H1 (cell line): ENCODE measurements around the gene MAP3K10. TPM values are rescaled to one million over a fixed set of nuclear protein-coding genes. Genes with fewer than 3 reads are reported as not detected.

Experiments
- CTCF ChIA-PET: fragments of 300-600 bp; sonication (Branson Sonifier 250); formaldehyde crosslinking; loops from one replicate; lab custom pipeline; 2021; ENCODE audit not compliant: partially characterized antibody; lab: Charles Lee
- POLR2A ChIA-PET: fragments of 300-600 bp; sonication (Branson Sonifier 250); formaldehyde crosslinking; loops from one replicate; lab custom pipeline; 2021; ENCODE audit warnings: inconsistent platforms; ENCODE audit not compliant: partially characterized antibody; lab: Charles Lee
- DNase-seq, 2 experiments: peaks; one replicate each; pipeline versions ENCODE4 v3.0.0 to v3.0.0-alpha.2; 2010 to 2022; ENCODE audit warnings: low spot score in 2 of 2, low read depth in 1 of 2, mixed read lengths in 1 of 2
- FAIRE-seq: peaks from 2 replicates; lab custom pipeline; 2011; peaks lifted over from hg19 to GRCh38; lab: Jason Lieb, UNC
- H2AFZ ChIP-seq: 2 replicates; pipeline ENCODE4 v1.8.1; 2012; ENCODE audit warnings: low read length, inconsistent platforms
- H2AK5ac ChIP-seq: 2 replicates; pipeline ENCODE4 v1.6.1; 2013; ENCODE audit warnings: low read depth, low read length
- H2BK120ac ChIP-seq: replicated peaks from 2 replicates; pipeline ENCODE3; 2013; ENCODE audit warnings: low read depth, low read length, inconsistent platforms
- H2BK12ac ChIP-seq: 2 replicates; pipeline ENCODE4 v1.6.1; 2013; ENCODE audit warnings: low read depth, low read length
- H2BK15ac ChIP-seq: 2 replicates; pipeline ENCODE4 v1.6.1; 2013; ENCODE audit warnings: low read length
- H2BK20ac ChIP-seq: 2 replicates; pipeline ENCODE4 v1.6.1; 2013; ENCODE audit warnings: low read length
- H2BK5ac ChIP-seq: 2 replicates; pipeline ENCODE4 v1.6.1; 2013; ENCODE audit warnings: low read depth, low read length
- H3K14ac ChIP-seq: 2 replicates; pipeline ENCODE4 v1.6.1; 2013; ENCODE audit warnings: inconsistent platforms; ENCODE audit not compliant: insufficient read length
- H3K18ac ChIP-seq: 2 replicates; pipeline ENCODE4 v1.6.1; 2013; ENCODE audit warnings: low read length; ENCODE audit errors: extremely low read depth
- H3K23ac ChIP-seq: 2 replicates; pipeline ENCODE4 v1.6.1; 2013; ENCODE audit warnings: inconsistent platforms; ENCODE audit not compliant: insufficient read length
- H3K23me2 ChIP-seq: 2 replicates; pipeline ENCODE4 v1.6.1; 2013; ENCODE audit warnings: low read depth, low read length
- H3K27ac ChIP-seq: 2 replicates; pipeline ENCODE4 v1.6.1; 2011; ENCODE audit warnings: low read depth, low read length, inconsistent platforms
- H3K27me3 ChIP-seq, 4 experiments: replicated peaks in 1 of 4; 1 replicate in 1 of 4; 2 replicates in 3 of 4; pipeline versions ENCODE4 v1.6.1 to v1.8.1; 2011 to 2013; ENCODE audit warnings: low read length in 3 of 4, mild to moderate bottlenecking in 3 of 4, inconsistent platforms in 2 of 4, mixed read lengths in 2 of 4, moderate library complexity in 1 of 4; ENCODE audit not compliant: control insufficient read depth in 3 of 4, insufficient read depth in 3 of 4; ENCODE audit errors: extremely low read depth in 1 of 4
- H3K36me3 ChIP-seq, 4 experiments: 2 replicates each; pipeline versions ENCODE4 v1.6.1 to v1.8.1; 2011 to 2013; ENCODE audit warnings: mild to moderate bottlenecking in 4 of 4, low read length in 3 of 4, moderate library complexity in 2 of 4, control low read depth in 1 of 4, inconsistent platforms in 1 of 4; ENCODE audit not compliant: insufficient read depth in 4 of 4, control insufficient read depth in 2 of 4
- H3K4ac ChIP-seq: replicated peaks from 2 replicates; pipeline ENCODE3; 2013; ENCODE audit warnings: low read length, low read depth, mixed read lengths, inconsistent platforms; ENCODE audit not compliant: insufficient read length
- H3K4me1 ChIP-seq, 4 experiments: replicated peaks in 1 of 4; 1 replicate in 1 of 4; 2 replicates in 3 of 4; pipeline versions ENCODE4 v1.6.1 to v1.8.1; 2011 to 2013; ENCODE audit warnings: low read length in 3 of 4, inconsistent platforms in 2 of 4, mixed read lengths in 1 of 4; ENCODE audit not compliant: insufficient read depth in 4 of 4, control insufficient read depth in 3 of 4
- H3K4me2 ChIP-seq, 2 experiments: 2 replicates each; pipeline versions ENCODE4 v1.6.1 to v1.8.1; 2011 to 2013; ENCODE audit warnings: low read depth in 2 of 2, low read length in 2 of 2, control low read depth in 1 of 2, inconsistent platforms in 1 of 2, mild to moderate bottlenecking in 1 of 2; ENCODE audit not compliant: insufficient read depth in 1 of 2
- H3K4me3 ChIP-seq, 4 experiments: fragments of 200-600, 300-600 bp in 1 of 4; sonication (generic), shearing (Covaris generic), sonication (Bioruptor Twin) in 1 of 4; 2 replicates each; pipeline versions ENCODE4 v1.5.1 to v1.8.1; 2011 to 2016; ENCODE audit warnings: low read length in 4 of 4, low read depth in 3 of 4, control low read depth in 2 of 4, inconsistent platforms in 2 of 4, mild to moderate bottlenecking in 2 of 4, mixed read lengths in 1 of 4, moderate library complexity in 1 of 4; ENCODE audit not compliant: insufficient read depth in 2 of 4; ENCODE audit errors: extremely low read depth in 1 of 4
- H3K56ac ChIP-seq: replicated peaks from 2 replicates; pipeline ENCODE3; 2013; ENCODE audit warnings: low read depth, mild to moderate bottlenecking, mixed read lengths, low read length, inconsistent platforms; ENCODE audit not compliant: insufficient read length
- H3K79me1 ChIP-seq: 2 replicates; pipeline ENCODE4 v1.6.1; 2013; ENCODE audit warnings: low read depth, low read length, control low read depth
- H3K79me2 ChIP-seq, 2 experiments: 2 replicates each; pipeline versions ENCODE4 v1.6.1 to v1.8.1; 2012 to 2013; ENCODE audit warnings: low read length in 2 of 2, mild to moderate bottlenecking in 2 of 2, inconsistent platforms in 1 of 2; ENCODE audit not compliant: insufficient read depth in 2 of 2, control insufficient read depth in 1 of 2
- H3K9ac ChIP-seq, 4 experiments: replicated peaks in 1 of 4; 1 replicate in 1 of 4; 2 replicates in 3 of 4; pipeline versions ENCODE4 v1.6.1 to v1.8.1; 2011 to 2013; ENCODE audit warnings: low read depth in 3 of 4, low read length in 3 of 4, control low read depth in 2 of 4, mild to moderate bottlenecking in 2 of 4, moderate library complexity in 2 of 4, inconsistent platforms in 1 of 4; ENCODE audit errors: extremely low read depth in 1 of 4
- H3K9me3 ChIP-seq, 2 experiments: 2 replicates each; pipeline versions ENCODE4 v1.6.1 to v1.8.1; 2012 to 2013; ENCODE audit warnings: mild to moderate bottlenecking in 2 of 2, moderate library complexity in 2 of 2, control low read depth in 1 of 2, inconsistent platforms in 1 of 2, low read depth in 1 of 2, low read length in 1 of 2, mixed read lengths in 1 of 2; ENCODE audit not compliant: insufficient read depth in 2 of 2
- H4K20me1 ChIP-seq, 2 experiments: replicated peaks in 1 of 2; 2 replicates each; pipeline versions ENCODE3 to v1.8.1; 2011 to 2013; ENCODE audit warnings: inconsistent platforms in 2 of 2, low read length in 2 of 2, mild to moderate bottlenecking in 1 of 2; ENCODE audit not compliant: insufficient read depth in 2 of 2, control insufficient read depth in 1 of 2
- H4K5ac ChIP-seq: 2 replicates; pipeline ENCODE4 v1.6.1; 2013; ENCODE audit warnings: low read length, low read depth, mixed read lengths, inconsistent platforms; ENCODE audit not compliant: insufficient read length
- H4K8ac ChIP-seq: 2 replicates; pipeline ENCODE4 v1.8.0; 2013; ENCODE audit warnings: mild to moderate bottlenecking, moderate library complexity, low read length, inconsistent platforms; ENCODE audit not compliant: insufficient read depth; ENCODE audit errors: extremely low read depth
- H4K91ac ChIP-seq: replicated peaks from 2 replicates; pipeline ENCODE3; 2013; ENCODE audit warnings: low read length, mixed read lengths, inconsistent platforms; ENCODE audit not compliant: insufficient read length
- CEBPB ChIP-seq: IDR thresholded peaks from 2 replicates; pipeline ENCODE4 v1.6.1; 2012; ENCODE audit warnings: low read depth, low read length
- FOSL1 ChIP-seq: IDR thresholded peaks from 2 replicates; pipeline ENCODE4 v1.6.1; 2011; ENCODE audit warnings: mild to moderate bottlenecking, low read depth, low read length, moderate library complexity; ENCODE audit not compliant: insufficient read depth
- JUN ChIP-seq: IDR thresholded peaks from 2 replicates; pipeline ENCODE4 v1.6.1; 2011; ENCODE audit warnings: low read depth, mild to moderate bottlenecking, improper control_type of control experiment, low read length
- KDM5A ChIP-seq: fragments of 200-600 bp; IDR thresholded peaks from 2 replicates; pipeline ENCODE4 v1.7.1; 2012; ENCODE audit warnings: mild to moderate bottlenecking, low read length, inconsistent platforms, mixed read lengths
- MAFK ChIP-seq: IDR thresholded peaks from 2 replicates; pipeline ENCODE4 v1.6.1; 2012; ENCODE audit warnings: low read depth, mild to moderate bottlenecking, improper control_type of control experiment, low read length
- PHF8 ChIP-seq: fragments of 200-600 bp; sonication (generic); conservative IDR thresholded peaks from 2 replicates; pipeline ENCODE4 v1.7.1; 2012; ENCODE audit warnings: low read depth, mild to moderate bottlenecking, inconsistent platforms, low read length, moderate library complexity
- WGBS, 2 experiments: shearing (Covaris generic) in 1 of 2; methylation state at CpG; one replicate each; pipeline versions ENCODE4 v1.1.6 to v1.1.7; 2013 to 2015; ENCODE audit warnings: low lambda C conversion rate in 2 of 2, mixed read lengths in 2 of 2, inconsistent platforms in 1 of 2, low coverage in 1 of 2, missing lambda C conversion rate in 1 of 2; ENCODE audit not compliant: insufficient replicate concordance in 2 of 2, insufficient coverage in 1 of 2, insufficient read length in 1 of 2; ENCODE audit errors: extremely low coverage in 1 of 2, missing lambda C conversion rate in 1 of 2; 5-methylcytosine and 5-hydroxymethylcytosine counted together
- polyA plus RNA-seq, 7 experiments: library from polyadenylated mRNA; depleted of rRNA in 3 of 7; stranded (reverse) in 5 of 7; unstranded in 2 of 7; fragments of >200 nt in 5 of 7; fragments of 200-250 nt in 2 of 7; gene quantifications; 1 replicate in 5 of 7; 2 replicates in 1 of 7; 4 replicates in 1 of 7; pipeline versions ENCODE4 v1.2.1 to v1.2.3, GENCODE V29; 2011 to 2013; ENCODE audit warnings: missing spikeins in 2 of 7, mixed read lengths in 2 of 7
- total RNA-seq: library from RNA; stranded (reverse); fragmentation: NEBNext Ultra II Directional; extraction: Animal tissue kit (Norgen Biotek cat#: 25700); gene quantifications from 2 replicates; pipeline ENCODE4 v1.2.1, GENCODE V29; 2021

The MAP3K10 gene
- total and polyA plus RNA-seq, 2 of the 8 experiments (the other 6 are each of a cell fraction or from before 2014, with no cell fraction given), result 4.9 to 15.9 TPM

- H3K9me3 ChIP-seq, result no peaks in the 10 kb centered on the region
- H3K4ac ChIP-seq, result no peak overlapping the region
- peaks cover 4 to 32% (median 12%) of the 10 kb centered on the region in 4 experiments; a peak in 6 of 8 replicates for H3K36me3 ChIP-seq
- H2BK120ac ChIP-seq, result no peak overlapping the region
- no peak overlapping the region for H3K9ac ChIP-seq
- ChIA-PET CTCF (interaction anchor here (1.0 kb wide), 1 partner anchor 9 kb away, joined by 4 read pairs; no protein-coding TSS in a partner anchor), POLR2A (interaction anchor here (0.7 to 0.9 kb wide), 2 partner anchors 27 to 76 kb away, joined by 3 read pairs; no protein-coding TSS in a partner anchor)
- H3K4me1 ChIP-seq, result peaks cover 0 to 2% (median 0%) of the 10 kb centered on the region in 4 experiments; a peak in 1 of 7 replicates
- H2BK15ac ChIP-seq, result no peak overlapping the region
- no peak overlapping the region for H3K4me3 ChIP-seq
- H3K23me2 ChIP-seq, result no peaks in the 10 kb centered on the region
- H3K56ac ChIP-seq, result no peak overlapping the region
- H3K79me1 ChIP-seq, result peaks cover 2% of the 10 kb centered on the region; the same call in 1 of the 2 replicates
- H2BK5ac ChIP-seq, result no peak overlapping the region
- FAIRE-seq (no peak), DNase-seq (no peak)
- H4K5ac ChIP-seq, result no peak overlapping the region
- no peak overlapping the region for H2AFZ ChIP-seq
- no peaks in the 10 kb centered on the region for H3K79me2 ChIP-seq
- H3K27me3 ChIP-seq, result no peaks in the 10 kb centered on the region
- H4K20me1 ChIP-seq, result peaks cover 0 to 9% of the 10 kb centered on the region in 2 experiments
- no peak overlapping the region for H4K91ac ChIP-seq
- H3K4me2 ChIP-seq, result no peak overlapping the region
- no peak overlapping the region for H2AK5ac ChIP-seq
- no peak overlapping the region for H2BK12ac ChIP-seq
- H3K23ac ChIP-seq, result no peak overlapping the region
- H3K14ac ChIP-seq, result no peak overlapping the region
- no peak for TF ChIP-seq JUN
- TF ChIP-seq CEBPB, result no peak
- TF ChIP-seq FOSL1, result no peak
- no peak for TF ChIP-seq PHF8
- TF ChIP-seq KDM5A, result no peak
- TF ChIP-seq MAFK, result no peak
- no peak overlapping the region for H3K27ac ChIP-seq
- H4K8ac ChIP-seq, result no peak overlapping the region
- 94% methylated on average over 12 of the region's 12 CpGs; no CpG with 5 or more reads in 1 of the 2 experiments for WGBS, 2 experiments
- no peak overlapping the region for H2BK20ac ChIP-seq
- no peak overlapping the region for H3K18ac ChIP-seq
Observed at GRCh38 chr19:40239415-40240226, 48.4 kb downstream of the MAP3K10 start.
